ENCODE results near the gene EXOSC10. TPM values are rescaled to one million over a fixed set of nuclear protein-coding genes. Genes with fewer than 3 reads are reported as not detected.
A peak's percentile ranks its signal among the peaks of the same experiment; 100 is the strongest.

The EXOSC10 gene
- polyA plus RNA-seq, 1 donor (not counting 4 experiments of a cell fraction or from before 2014, with no cell fraction given), result 61.2 TPM

- dilution Hi-C loops (cut with MboI; ENCODE audit: extremely low pct_ligation_motif_present, low sequenced_read_pairs), result no loop called here
- Histone ChIP-seq H4K20me1 (ENCODE audit: control insufficient read depth, extremely low read depth, insufficient read depth, low read length) (no peaks in the 10 kb centered on the region), H3K36me3 (ENCODE audit: control insufficient read depth in 2 of 2, extremely low read depth in 1 of 2, insufficient read depth in 2 of 2, low read length in 2 of 2) (peaks cover 12 to 27% of the 10 kb centered on the region in 2 experiments)
Observed at GRCh38 chr1:11059968-11060830, 39.5 kb downstream of the EXOSC10 start, which contains the start of gene SRM. Gene SRM (minus strand): TSS chr1:11060018. CDS start chr1:11059943, 75 bp downstream.

DNA sequence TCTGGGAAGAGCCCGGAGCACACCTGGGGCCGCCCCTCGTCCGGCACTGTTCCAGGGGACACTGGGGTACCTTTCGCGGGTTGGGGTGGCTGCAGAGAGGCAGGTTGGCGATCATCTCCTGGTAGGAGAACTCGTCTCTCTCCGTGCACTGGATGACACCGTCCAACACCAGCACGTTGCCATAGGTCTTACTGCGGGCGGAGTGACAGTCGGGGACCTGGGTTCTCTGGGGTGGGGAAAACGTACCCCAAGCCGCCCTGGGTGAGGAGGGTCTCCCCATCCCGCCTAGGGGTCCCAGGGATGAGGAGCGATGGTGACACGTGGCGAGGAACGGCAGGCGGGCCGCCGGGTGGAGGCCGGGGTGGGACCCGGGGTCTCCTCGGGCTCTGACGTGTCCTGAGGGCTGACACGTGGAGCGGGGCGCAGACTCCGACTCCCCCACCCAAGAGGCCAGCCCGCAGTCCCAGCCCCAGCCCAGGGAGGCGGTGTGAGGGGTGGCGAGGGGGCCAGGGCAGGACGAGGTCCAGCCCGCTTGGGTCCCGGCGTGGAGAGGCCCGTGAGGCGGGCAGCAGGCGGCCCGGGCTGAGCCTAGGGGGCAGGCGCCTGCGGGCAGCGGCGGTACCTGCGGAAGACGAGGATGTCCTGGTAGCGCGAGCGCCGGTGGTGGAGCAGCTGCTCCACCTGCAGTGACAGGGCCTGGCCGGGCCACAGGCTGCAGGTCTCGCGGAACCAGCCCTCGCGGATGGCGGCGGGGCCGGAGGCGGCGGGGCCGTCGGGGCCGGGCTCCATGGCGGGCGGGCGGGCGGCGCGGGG lies 40.3 kb downstream of the EXOSC10 start:
- H3K4me1 ChIP-seq (ENCODE audit: control insufficient read depth, extremely low read depth, insufficient read depth, low read length), result peaks cover 19% of the 10 kb centered on the region
- TF ChIP-seq EZH2 (IDR thresholded peaks at IDR 0.05; ENCODE audit: low read length), result no peak
- TF ChIP-seq, protein P1, sequence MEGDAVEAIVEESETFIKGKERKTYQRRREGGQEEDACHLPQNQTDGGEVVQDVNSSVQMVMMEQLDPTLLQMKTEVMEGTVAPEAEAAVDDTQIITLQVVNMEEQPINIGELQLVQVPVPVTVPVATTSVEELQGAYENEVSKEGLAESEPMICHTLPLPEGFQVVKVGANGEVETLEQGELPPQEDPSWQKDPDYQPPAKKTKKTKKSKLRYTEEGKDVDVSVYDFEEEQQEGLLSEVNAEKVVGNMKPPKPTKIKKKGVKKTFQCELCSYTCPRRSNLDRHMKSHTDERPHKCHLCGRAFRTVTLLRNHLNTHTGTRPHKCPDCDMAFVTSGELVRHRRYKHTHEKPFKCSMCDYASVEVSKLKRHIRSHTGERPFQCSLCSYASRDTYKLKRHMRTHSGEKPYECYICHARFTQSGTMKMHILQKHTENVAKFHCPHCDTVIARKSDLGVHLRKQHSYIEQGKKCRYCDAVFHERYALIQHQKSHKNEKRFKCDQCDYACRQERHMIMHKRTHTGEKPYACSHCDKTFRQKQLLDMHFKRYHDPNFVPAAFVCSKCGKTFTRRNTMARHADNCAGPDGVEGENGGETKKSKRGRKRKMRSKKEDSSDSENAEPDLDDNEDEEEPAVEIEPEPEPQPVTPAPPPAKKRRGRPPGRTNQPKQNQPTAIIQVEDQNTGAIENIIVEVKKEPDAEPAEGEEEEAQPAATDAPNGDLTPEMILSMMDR (optimal IDR thresholded peaks at IDR 0.05 in 1 of 3, IDR thresholded peaks at IDR 0.05 in 1 of 3, conservative IDR thresholded peaks at IDR 0.05 in 1 of 3; ENCODE audit: extremely low read depth in 1 of 3, insufficient read depth in 2 of 3, low read length in 3 of 3), result no peak
- H3K4me3 ChIP-seq (ENCODE audit: control insufficient read depth in 2 of 3, extremely low read depth in 1 of 3, insufficient read depth in 2 of 3, low read depth in 1 of 3, low read length in 3 of 3), result peak overlapping the region; percentile 71 to 99 (median 80)
- peak overlapping the region; percentile 78 for H3K9ac ChIP-seq (ENCODE audit: control insufficient read depth, extremely low read depth, insufficient read depth, low read length)
- dilution Hi-C loops (cut with MboI; ENCODE audit: extremely low pct_ligation_motif_present, low sequenced_read_pairs), result no loop called here
- H3K9me3 ChIP-seq (ENCODE audit: control insufficient read depth, low read depth, low read length), result no peaks in the 10 kb centered on the region
- no peak for DNase-seq (ENCODE audit: low read depth, low spot score)
- FAIRE-seq, result no peak
- peak overlapping the region; percentile 91 for H3K4me2 ChIP-seq (ENCODE audit: control insufficient read depth, extremely low read depth, insufficient read depth, low read depth, low read length)
- no peaks in the 10 kb centered on the region for H3K9me1 ChIP-seq (ENCODE audit: control insufficient read depth, extremely low read depth, insufficient read depth, low read length)
- no peaks in the 10 kb centered on the region for H3K27me3 ChIP-seq (ENCODE audit: control insufficient read depth, extremely low read depth, insufficient read depth, low read length)
- no peaks in the 10 kb centered on the region for H4K20me1 ChIP-seq (ENCODE audit: control insufficient read depth, extremely low read depth, insufficient read depth, low read length)
- H3K79me2 ChIP-seq (ENCODE audit: control insufficient read depth, insufficient read depth, low read length), result peaks cover 26% of the 10 kb centered on the region
- H2AFZ ChIP-seq (ENCODE audit: control insufficient read depth, low read length), result peak overlapping the region; percentile 13
- H3K27ac ChIP-seq (ENCODE audit: control insufficient read depth, insufficient read depth, low read length), result peak overlapping the region; percentile 42
- peaks cover 11 to 27% of the 10 kb centered on the region in 2 experiments for H3K36me3 ChIP-seq (ENCODE audit: control insufficient read depth in 2 of 2, extremely low read depth in 1 of 2, insufficient read depth in 2 of 2, low read length in 2 of 2)

More at GRCh38 chr1:11059968-11060830, 39.5 kb downstream of the EXOSC10 start, which contains the start of gene SRM:
- H3K27ac ChIP-seq (ENCODE audit: control insufficient read depth, insufficient read depth, low read length), result peak within 1 kb of the TSS; percentile 75
- H3K9ac ChIP-seq (ENCODE audit: control insufficient read depth, extremely low read depth, insufficient read depth, low read length), result peak within 1 kb of the TSS; percentile 84
- H3K27me3 ChIP-seq (ENCODE audit: control insufficient read depth, extremely low read depth, insufficient read depth, low read length), result no peaks in the 10 kb centered on the region
- TF ChIP-seq, protein P1 (optimal IDR thresholded peaks at IDR 0.05 in 1 of 3, IDR thresholded peaks at IDR 0.05 in 1 of 3, conservative IDR thresholded peaks at IDR 0.05 in 1 of 3; ENCODE audit: extremely low read depth in 1 of 3, insufficient read depth in 2 of 3, low read length in 3 of 3), result peak in 2 of 3 experiments; percentile 24 to 43
- TF ChIP-seq EZH2 (IDR thresholded peaks at IDR 0.05; ENCODE audit: low read length), result no peak
- peak within 1 kb of the TSS; percentile 91 for H3K4me2 ChIP-seq (ENCODE audit: control insufficient read depth, extremely low read depth, insufficient read depth, low read depth, low read length)
- no peaks in the 10 kb centered on the region for H3K9me1 ChIP-seq (ENCODE audit: control insufficient read depth, extremely low read depth, insufficient read depth, low read length)
- peaks cover 19% of the 10 kb centered on the region for H3K4me1 ChIP-seq (ENCODE audit: control insufficient read depth, extremely low read depth, insufficient read depth, low read length)
- H2AFZ ChIP-seq (ENCODE audit: control insufficient read depth, low read length), result peak within 1 kb of the TSS; percentile 68
- no peak for FAIRE-seq
- peak within 1 kb of the TSS; percentile 72 to 99 (median 90) for H3K4me3 ChIP-seq (ENCODE audit: control insufficient read depth in 2 of 3, extremely low read depth in 1 of 3, insufficient read depth in 2 of 3, low read depth in 1 of 3, low read length in 3 of 3)
- DNase-seq (ENCODE audit: low read depth, low spot score), result no peak
- H3K9me3 ChIP-seq (ENCODE audit: control insufficient read depth, low read depth, low read length), result no peaks in the 10 kb centered on the region
- peaks cover 26% of the 10 kb centered on the region for H3K79me2 ChIP-seq (ENCODE audit: control insufficient read depth, insufficient read depth, low read length)

All from keratinocyte (primary cell).